Neural progenitor cell (in vitro differentiated cells): ENCODE results near the gene ARPC2. TPM values are rescaled to one million over a fixed set of nuclear protein-coding genes. Genes with fewer than 3 reads are reported as not detected.
A peak's percentile ranks its signal among the peaks of the same experiment; 100 is the strongest.

Experiments
- DNase-seq: peaks from one replicate; pipeline ENCODE4 v3.0.0-alpha.2; 2016; ENCODE audit warnings: low spot score
- H2AFZ ChIP-seq: fragments of 200-600 bp; sonication (generic); replicated peaks from 2 replicates; pipeline ENCODE4 v1.6.1; 2016; ENCODE audit warnings: antibody characterized with exemption
- H3F3A ChIP-seq: fragments of 200-600 bp; sonication (generic); 2 replicates; pipeline ENCODE4 v1.6.1; 2016; ENCODE audit warnings: antibody characterized with exemption, low read depth
- H3K27ac ChIP-seq: fragments of 200-600 bp; sonication (generic); 2 replicates; pipeline ENCODE4 v1.5.1; 2016; ENCODE audit warnings: mild to moderate bottlenecking
- H3K27me3 ChIP-seq: fragments of 200-600 bp; sonication (generic); 2 replicates; pipeline ENCODE4 v1.6.1; 2016; ENCODE audit warnings: mild to moderate bottlenecking, moderate library complexity
- H3K36me3 ChIP-seq: fragments of 200-600 bp; sonication (generic); 2 replicates; pipeline ENCODE4 v1.5.1; 2016
- H3K4me1 ChIP-seq: fragments of 200-600 bp; sonication (generic); 2 replicates; pipeline ENCODE4 v1.6.1; 2016; ENCODE audit warnings: mixed run types
- H3K4me2 ChIP-seq: fragments of 200-600 bp; sonication (generic); 2 replicates; pipeline ENCODE4 v1.6.1; 2016
- H3K4me3 ChIP-seq: fragments of 200-600 bp; sonication (generic); 2 replicates; pipeline ENCODE4 v1.5.1; 2016
- H3K79me2 ChIP-seq: fragments of 200-600 bp; sonication (generic); 2 replicates; pipeline ENCODE4 v1.6.1; 2016; ENCODE audit warnings: low read depth
- H3K9ac ChIP-seq: fragments of 200-600 bp; sonication (generic); 2 replicates; pipeline ENCODE4 v1.6.1; 2016
- H3K9me3 ChIP-seq: fragments of 200-600 bp; sonication (generic); 2 replicates; pipeline ENCODE4 v1.5.1; 2016; ENCODE audit warnings: low read depth
- H4K20me1 ChIP-seq: fragments of 200-600 bp; sonication (generic); 2 replicates; pipeline ENCODE4 v1.6.1; 2016; ENCODE audit warnings: low read depth
- H3K27ac Mint-ChIP-seq: 3 replicates; pipeline ENCODE4 v1.8.0; 2021; ENCODE audit warnings: mixed read lengths
- H3K27me3 Mint-ChIP-seq: 2 replicates; pipeline ENCODE4 v1.8.0; 2022; ENCODE audit warnings: low read depth, mild to moderate bottlenecking, inconsistent platforms, moderate library complexity, mixed read lengths; ENCODE audit not compliant: insufficient read depth
- H3K36me3 Mint-ChIP-seq: 3 replicates; pipeline ENCODE4 v1.8.0; 2021; ENCODE audit warnings: mixed read lengths
- H3K4me1 Mint-ChIP-seq: 3 replicates; pipeline ENCODE4 v1.8.0; 2021; ENCODE audit warnings: mixed read lengths
- H3K4me3 Mint-ChIP-seq: 3 replicates; pipeline ENCODE4 v1.8.0; 2021; ENCODE audit warnings: mild to moderate bottlenecking, moderate library complexity, mixed read lengths
- H3K9me3 Mint-ChIP-seq: 3 replicates; pipeline ENCODE4 v1.8.0; 2020; ENCODE audit warnings: mixed read lengths
- CTCF ChIP-seq: fragments of 200-600 bp; sonication (generic); IDR thresholded peaks from 2 replicates; pipeline ENCODE4 v1.5.1; 2017; ENCODE audit warnings: antibody characterized with exemption, mild to moderate bottlenecking
- EZH2 ChIP-seq: fragments of 200-600 bp; sonication (generic); IDR thresholded peaks from 2 replicates; pipeline ENCODE4 v1.6.1; 2017; ENCODE audit warnings: antibody characterized with exemption, mild to moderate bottlenecking, moderate library complexity
- EZH2phosphoT487 ChIP-seq: fragments of 200-600 bp; sonication (generic); IDR thresholded peaks from 2 replicates; pipeline ENCODE4 v1.6.1; 2017; ENCODE audit warnings: antibody characterized with exemption
- total RNA-seq: library from RNA; depleted of rRNA; stranded (reverse); fragments of >200 nt; gene quantifications from 2 replicates; pipeline ENCODE4 v1.2.3, GENCODE V29; 2015; ENCODE audit warnings: low replicate concordance

Gene ARPC2
- total RNA-seq, 1 donor from 2014 or later, result 155 TPM

- no peaks in the 10 kb centered on the region for H3K9me3 Mint-ChIP-seq
These were observed 49.5 kb downstream of the ARPC2 start for GRCh38 chr2:218266316-218266979.

GRCh38 chr2:218267259-218267658 lies 50.3 kb downstream of the ARPC2 start:
- H3K9me3 ChIP-seq, result no peaks in the 10 kb centered on the region
- peaks cover 12% of the 10 kb centered on the region for H3K4me1 ChIP-seq
- no peak overlapping the region for H2AFZ ChIP-seq
- no peak overlapping the region for H3K27ac ChIP-seq
- H3K4me2 ChIP-seq, result no peak overlapping the region
- H3F3A ChIP-seq, result peaks cover 10% of the 10 kb centered on the region
- peaks cover 6% of the 10 kb centered on the region for H3K27me3 Mint-ChIP-seq
- H3K79me2 ChIP-seq, result peaks cover 27% of the 10 kb centered on the region
- peaks cover 24% of the 10 kb centered on the region for H3K4me1 Mint-ChIP-seq
- no peak overlapping the region for H3K27ac Mint-ChIP-seq
- H3K27me3 ChIP-seq, result no peaks in the 10 kb centered on the region
- H3K36me3 ChIP-seq, result no peaks in the 10 kb centered on the region
- no peak overlapping the region for H3K4me3 Mint-ChIP-seq
- H3K36me3 Mint-ChIP-seq, result peaks cover 12% of the 10 kb centered on the region
- TF ChIP-seq EZH2, result no peak
- TF ChIP-seq CTCF, result no peak
- no peak for TF ChIP-seq EZH2phosphoT487
- H3K9ac ChIP-seq, result no peak overlapping the region
- no peak overlapping the region for H3K4me3 ChIP-seq
- no peaks in the 10 kb centered on the region for H3K9me3 Mint-ChIP-seq
- peaks cover 13% of the 10 kb centered on the region for H4K20me1 ChIP-seq
- DNase-seq, result no peak

More at GRCh38 chr2:218266316-218266979, 49.5 kb downstream of the ARPC2 start:
- peaks cover 26% of the 10 kb centered on the region for H3K79me2 ChIP-seq
- H3K36me3 ChIP-seq, result no peaks in the 10 kb centered on the region
- Mint-ChIP-seq H3K4me1 (peaks cover 24% of the 10 kb centered on the region), H3K4me3 (no peak overlapping the region), H3K27me3 (peaks cover 6% of the 10 kb centered on the region), H3K36me3 (peaks cover 12% of the 10 kb centered on the region), H3K27ac (no peak overlapping the region)
- H2AFZ ChIP-seq, result no peak overlapping the region
- H3K9me3 ChIP-seq, result no peaks in the 10 kb centered on the region
- DNase-seq, result no peak
- no peak overlapping the region for H3K4me3 ChIP-seq
- H3F3A ChIP-seq, result peaks cover 7% of the 10 kb centered on the region
- peaks cover 14% of the 10 kb centered on the region for H3K4me1 ChIP-seq
- TF ChIP-seq EZH2 (no peak), CTCF (no peak), EZH2phosphoT487 (no peak)
- H3K27ac ChIP-seq, result no peak overlapping the region
- no peak overlapping the region for H3K9ac ChIP-seq
- no peaks in the 10 kb centered on the region for H3K27me3 ChIP-seq
- H3K4me2 ChIP-seq, result no peak overlapping the region
- H4K20me1 ChIP-seq, result peaks cover 13% of the 10 kb centered on the region

- Mint-ChIP-seq H3K4me3 (peak within 1 kb of the TSS; percentile 95), H3K27me3 (peaks cover 6% of the 10 kb centered on the region), H3K9me3 (no peaks in the 10 kb centered on the region), H3K27ac (peak within 1 kb of the TSS; percentile 46), H3K36me3 (peaks cover 13% of the 10 kb centered on the region), H3K4me1 (peaks cover 27% of the 10 kb centered on the region)
- Histone ChIP-seq H3K27ac (no peak within 1 kb of the TSS), H3K79me2 (peaks cover 27% of the 10 kb centered on the region), H2AFZ (peak within 1 kb of the TSS; percentile 75), H3K9me3 (no peaks in the 10 kb centered on the region), H3K4me3 (peak within 1 kb of the TSS; percentile 89), H3F3A (peaks cover 13% of the 10 kb centered on the region), H3K4me1 (peaks cover 12% of the 10 kb centered on the region), H3K27me3 (no peaks in the 10 kb centered on the region), H4K20me1 (peaks cover 13% of the 10 kb centered on the region), H3K9ac (peak within 1 kb of the TSS; percentile 82), H3K36me3 (no peaks in the 10 kb centered on the region), H3K4me2 (peak within 1 kb of the TSS; percentile 99)
- peak; percentile 100 for DNase-seq
- TF ChIP-seq EZH2 (no peak), CTCF (no peak), EZH2phosphoT487 (no peak)
These were observed 53.1 kb downstream of the ARPC2 start, which contains the start of the genes AAMP and PNKD for GRCh38 chr2:218269900-218270720. Gene AAMP, minus strand, starts transcription at chr2:218270137. Its CDS starts 51 bp downstream, at chr2:218270086. Gene PNKD, plus strand, starts transcription at chr2:218270519. Its CDS starts 17 bp downstream, at chr2:218270536.
